Anterior cingulate cortex (tissue), 58 donors: Measurements from ENCODE around the gene C5orf34.
A peak's percentile ranks its signal among the peaks of the same experiment; 100 is the strongest.
"Not testable (repeated sequence)": the region's sequence is repeated elsewhere in the genome, so short reads cannot be mapped to it uniquely, and the experiment has no call there.

Experiments
- DNase-seq, 58 donors: peaks; one replicate each; lab custom pipeline; 2025; lab: John Stamatoyannopoulos, UW

The C5orf34 gene

DNA sequence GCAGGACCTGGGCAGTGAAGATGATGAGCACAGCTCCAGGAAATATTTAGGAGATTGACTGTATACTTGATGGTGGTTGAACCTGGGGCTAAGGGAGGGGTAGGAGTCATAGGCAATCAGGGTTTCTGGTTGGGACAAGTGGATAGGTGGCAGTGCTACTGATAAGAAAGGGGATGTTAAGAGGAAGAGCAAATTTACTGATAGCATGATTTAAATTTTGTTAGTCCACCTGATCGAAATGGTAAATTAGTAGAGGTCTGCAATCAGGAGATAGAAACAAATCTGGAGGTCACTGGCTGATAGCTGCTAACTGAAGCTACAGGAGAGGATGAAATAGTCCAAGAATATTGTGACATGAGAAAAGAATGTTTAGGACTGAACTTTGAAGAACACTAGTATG is 5.7 kb upstream of the C5orf34 start:
- DNase-seq: no peak

- no peak for DNase-seq
Observed at GRCh38 chr5:43515678-43516048, 715 bp upstream of the C5orf34 start.

DNA sequence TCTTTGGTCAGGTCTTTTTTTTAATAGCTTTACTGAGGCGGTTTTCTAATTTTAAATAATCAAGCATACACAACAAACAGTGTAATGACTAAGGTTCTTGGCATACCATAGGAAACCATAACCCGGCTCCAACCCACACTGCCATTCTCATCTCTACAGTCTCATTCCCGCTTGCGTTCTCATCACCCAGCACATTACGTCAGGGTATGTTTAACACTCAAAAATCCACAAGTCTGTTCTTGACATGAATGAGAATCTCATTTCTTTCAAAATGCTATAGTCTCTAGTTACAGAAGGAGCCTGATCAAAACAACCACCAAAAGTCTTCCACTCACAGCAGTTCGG is 505 bp downstream of the C5orf34 start:
- DNase-seq: no peak

- DNase-seq: no peak
Observed at GRCh38 chr5:43514025-43514424, 923 bp downstream of the C5orf34 start.

GRCh38 chr5:43511062-43511461 is 3.9 kb downstream of the C5orf34 start:
- not testable (repeated sequence) for DNase-seq

- no peak for DNase-seq
Observed at GRCh38 chr5:43498581-43498980, 16.4 kb downstream of the C5orf34 start.

DNA sequence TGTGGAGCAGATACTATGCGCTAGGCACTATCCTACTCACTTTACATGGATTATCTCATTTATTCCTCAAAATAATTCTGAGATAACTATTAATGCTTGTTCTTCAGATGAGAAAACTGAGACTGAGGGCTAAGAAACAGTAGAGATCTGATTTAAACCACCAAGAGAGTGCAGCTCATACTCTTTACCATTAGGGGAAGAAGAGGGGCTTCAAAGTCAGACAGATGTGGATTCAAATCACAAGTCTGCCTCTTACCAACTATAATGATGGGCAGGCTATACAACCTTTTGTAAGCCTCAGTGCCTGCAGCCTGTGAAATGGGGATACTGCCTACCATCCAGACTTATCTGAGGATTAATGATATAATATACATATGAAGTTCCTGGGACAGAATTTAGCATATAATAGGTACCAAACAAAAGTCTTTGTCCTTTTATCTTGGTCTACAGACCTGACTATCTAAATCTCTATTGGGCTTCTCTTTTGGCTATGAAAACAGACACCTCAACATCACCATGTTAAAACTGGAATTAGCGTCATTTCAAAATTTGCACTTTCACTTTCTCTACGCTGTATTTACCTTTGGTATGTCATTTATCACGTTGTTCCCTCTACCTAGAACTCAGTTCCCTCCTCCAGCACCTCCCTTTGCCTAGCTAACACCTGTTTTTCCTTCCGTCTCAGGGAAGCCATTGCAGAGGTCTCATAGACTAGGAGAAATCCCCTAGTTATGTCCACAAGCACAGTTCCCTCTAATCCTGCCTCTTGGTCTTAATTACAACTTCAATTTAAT is 17.4 kb downstream of the C5orf34 start:
- DNase-seq: no peak

GRCh38 chr5:43491326-43491725 is 23.6 kb downstream of the C5orf34 start:
- no peak for DNase-seq

DNA sequence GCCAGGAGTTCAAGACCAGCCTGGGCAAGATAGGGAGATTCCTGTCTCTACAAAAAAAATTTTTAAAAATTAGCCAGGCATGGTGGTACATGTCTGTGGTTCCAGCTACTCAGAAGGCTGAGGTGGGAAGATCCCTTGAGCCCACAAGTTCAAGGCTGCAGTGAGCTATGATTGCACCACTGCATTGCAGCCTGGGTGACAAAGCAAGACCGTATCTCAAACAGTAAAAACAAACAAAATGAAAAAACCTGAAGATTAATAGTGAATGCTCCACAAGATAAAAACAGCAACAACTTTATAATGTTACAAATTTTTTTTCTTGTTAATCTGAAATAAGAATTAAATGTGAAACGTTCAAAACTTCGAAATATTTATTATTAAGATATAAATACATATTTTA is 28.6 kb downstream of the C5orf34 start:
- DNase-seq: no peak

GRCh38 chr5:43485406-43485805 is 29.5 kb downstream of the C5orf34 start:
- DNase-seq: no peak

DNA sequence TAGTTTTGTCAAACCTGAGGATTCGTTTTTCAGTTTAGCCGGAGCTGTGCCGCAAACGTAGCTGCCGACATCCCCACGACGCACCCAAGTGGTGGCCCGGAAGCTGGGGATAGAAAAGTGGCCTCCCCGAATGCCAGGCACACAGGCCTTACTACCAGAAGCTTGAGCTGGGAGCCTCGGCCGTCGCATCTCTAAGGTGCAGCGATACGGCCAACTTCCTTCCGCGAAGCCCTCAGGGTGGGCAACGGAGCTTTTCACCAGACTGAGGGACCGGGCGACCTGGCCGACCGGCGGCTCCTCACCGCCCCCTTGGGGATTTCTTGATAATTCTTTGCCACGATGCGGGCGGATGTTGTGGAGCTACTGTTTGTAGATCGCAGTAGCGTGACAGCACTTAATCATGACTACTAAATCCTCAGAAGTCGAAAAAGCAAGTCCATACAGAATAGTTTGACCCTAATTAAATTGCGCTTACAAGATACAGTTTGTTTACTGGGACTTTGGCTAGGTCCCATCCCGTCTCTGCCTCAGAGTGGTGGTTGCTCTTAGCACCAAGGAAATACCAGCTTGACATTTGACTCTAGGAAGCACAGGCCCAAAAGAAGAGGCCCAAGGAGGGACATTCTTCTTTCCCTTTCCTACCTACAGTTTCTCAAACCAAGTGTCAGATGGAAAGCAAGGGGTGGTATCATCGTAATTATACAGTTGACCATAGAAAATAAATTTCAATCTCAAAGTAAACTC is 30.7 kb downstream of the C5orf34 start:
- DNase-seq: peak; percentile 22 to 96 (median 83)

- DNase-seq: peak; percentile 52 to 96 (median 88)
Observed at GRCh38 chr5:43483298-43484105, 31.4 kb downstream of the C5orf34 start, which contains the start of gene TMEM267. TSS of gene TMEM267 (minus strand) at chr5:43483865. CDS start at chr5:43453969, 29,896 bp downstream.

DNA sequence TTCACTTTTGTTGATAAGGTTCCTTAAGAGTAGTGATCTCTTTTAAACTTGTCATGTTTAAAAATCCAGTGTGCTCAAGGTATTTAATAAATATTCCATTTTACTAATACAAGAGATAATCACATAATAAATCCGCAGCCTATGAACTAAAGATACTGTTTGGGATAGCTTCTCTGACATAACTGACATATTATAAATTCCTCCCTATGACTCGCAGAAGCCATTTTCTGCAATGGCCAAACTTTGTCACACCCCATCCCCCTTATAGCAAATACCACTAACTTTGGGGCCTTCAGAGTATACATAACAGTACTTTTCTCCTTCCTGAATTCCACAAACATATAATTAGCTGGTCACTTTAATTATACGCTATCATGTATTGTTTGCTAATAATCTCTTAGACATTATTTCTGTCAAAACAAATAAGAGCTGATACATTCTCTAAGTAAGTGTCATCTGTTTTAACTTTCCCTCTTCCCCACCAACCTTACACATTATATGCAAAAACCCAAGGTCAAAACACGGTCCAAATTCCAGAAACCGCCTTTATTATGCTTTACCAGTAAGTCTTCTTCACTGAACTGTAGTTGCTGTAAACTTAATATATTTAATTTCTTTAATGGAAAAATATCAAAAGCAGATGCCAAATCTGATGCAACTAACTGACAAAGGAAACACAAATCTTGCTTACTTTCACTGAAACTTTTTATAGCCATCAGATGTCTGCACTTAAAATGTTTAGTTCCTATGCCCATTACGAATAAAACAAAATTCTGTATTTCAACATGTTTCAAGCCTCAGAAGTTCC is 32.3 kb downstream of the C5orf34 start:
- DNase-seq: no peak

DNA sequence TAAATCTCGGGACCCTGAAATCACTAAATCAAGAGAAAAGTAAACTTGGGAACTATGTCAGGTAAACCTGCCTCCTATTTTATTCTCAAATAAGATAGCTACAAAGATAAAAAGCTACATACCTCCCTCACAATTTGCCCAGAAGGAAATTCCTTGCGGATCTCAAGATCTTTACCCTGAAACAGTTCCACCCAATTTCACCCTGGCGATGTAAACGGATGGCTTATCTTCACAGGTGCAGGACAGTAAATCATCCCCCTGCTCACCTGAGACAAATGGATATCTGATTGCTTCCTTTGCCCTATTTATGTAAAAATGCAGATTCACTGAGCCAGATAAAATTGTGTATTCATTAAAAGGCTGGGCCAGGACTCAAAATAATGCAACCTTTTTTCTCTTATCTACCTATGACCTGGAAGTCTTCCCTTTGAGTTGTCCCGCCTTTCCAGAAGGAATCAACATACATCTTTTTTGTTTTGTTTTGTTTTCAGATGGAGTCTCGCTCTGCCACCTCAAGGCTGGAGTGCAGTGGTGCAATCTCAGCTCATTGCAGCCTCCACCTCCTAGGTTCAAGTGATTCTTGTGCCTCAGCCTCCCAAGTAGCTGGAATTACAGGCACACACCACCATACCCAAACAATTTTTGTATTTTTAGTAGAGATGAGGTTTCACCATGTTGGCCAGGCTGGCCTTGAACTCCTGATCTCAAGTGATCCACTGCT is 45.1 kb downstream of the C5orf34 start:
- DNase-seq: no peak

DNA sequence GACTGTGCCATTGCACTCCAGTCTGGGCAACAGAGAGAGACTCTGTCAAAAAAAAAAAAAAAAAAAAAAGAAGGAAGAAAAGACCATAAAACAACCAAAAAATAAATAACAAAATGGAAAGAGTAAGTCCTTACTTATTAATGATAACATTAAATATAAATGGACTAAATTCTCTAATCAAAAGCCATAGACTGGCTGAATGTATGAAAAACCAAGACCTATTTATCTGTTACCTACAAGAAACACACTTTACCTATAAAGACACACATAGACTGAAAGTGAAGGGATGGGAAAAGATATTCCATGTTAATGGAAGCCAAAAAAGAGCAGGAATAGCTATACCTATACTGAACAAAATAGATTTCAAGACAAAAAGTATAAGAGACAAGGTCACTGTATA is 47.8 kb downstream of the C5orf34 start:
- no peak for DNase-seq

- DNase-seq: not testable (repeated sequence)
Observed at GRCh38 chr5:43465455-43465854, 49.5 kb downstream of the C5orf34 start.

GRCh38 chr5:43461066-43461465 is 53.9 kb downstream of the C5orf34 start:
- DNase-seq: no peak

- DNase-seq: no peak
Observed at GRCh38 chr5:43456556-43456955, 58.4 kb downstream of the C5orf34 start.

DNA sequence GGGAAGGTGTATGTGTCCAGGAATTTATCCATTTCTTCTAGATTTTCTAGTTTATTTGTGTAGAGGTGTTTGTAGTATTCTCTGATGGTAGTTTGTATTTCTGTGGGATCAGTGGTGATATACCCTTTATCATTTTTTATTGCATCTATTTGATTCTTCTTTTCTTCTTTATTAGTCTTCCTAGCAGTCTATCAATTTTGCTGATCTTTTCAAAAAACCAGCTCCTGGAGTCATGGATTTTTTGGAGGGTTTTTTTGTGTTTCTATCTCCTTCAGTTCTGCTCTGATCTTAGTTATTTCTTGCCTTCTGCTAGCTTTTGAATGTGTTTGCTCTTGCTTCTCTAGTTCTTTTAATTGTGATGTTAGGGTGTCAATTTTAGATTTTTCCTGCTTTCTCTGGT is 73.4 kb downstream of the C5orf34 start:
- not testable (repeated sequence) for DNase-seq
